SK-N-SH treated with all-trans-retinoic acid at 6 μM for 48 hours (cell line): ENCODE data around the gene ATP5F1B.

ENCODE experiments used
- OSR1 ChIP-seq: fragments of 250-450 bp; sonication (Bioruptor Pico); IDR thresholded peaks from 2 replicates; pipeline ENCODE4 v1.8.0; 2022; ENCODE audit warnings: moderate library complexity, mild to moderate bottlenecking, inconsistent platforms
- PPARA ChIP-seq: fragments of 250-450 bp; sonication (Bioruptor Pico); IDR thresholded peaks from 2 replicates; pipeline ENCODE4 v1.5.0; 2020; ENCODE audit warnings: mild to moderate bottlenecking, borderline replicate concordance
- ZNF70 ChIP-seq: fragments of 450-650 bp; formaldehyde crosslinking; IDR thresholded peaks from 2 replicates; pipeline ENCODE4 v1.5.0; 2020; ENCODE audit warnings: mild to moderate bottlenecking, moderate library complexity
- TF ChIP-seq, protein P1 (sequence below): fragments of 250-450 bp; sonication (Bioruptor Pico); IDR thresholded peaks from 2 replicates; pipeline ENCODE4 v1.8.0; 2020; ENCODE audit warnings: mild to moderate bottlenecking, moderate library complexity, borderline replicate concordance

DNA sequence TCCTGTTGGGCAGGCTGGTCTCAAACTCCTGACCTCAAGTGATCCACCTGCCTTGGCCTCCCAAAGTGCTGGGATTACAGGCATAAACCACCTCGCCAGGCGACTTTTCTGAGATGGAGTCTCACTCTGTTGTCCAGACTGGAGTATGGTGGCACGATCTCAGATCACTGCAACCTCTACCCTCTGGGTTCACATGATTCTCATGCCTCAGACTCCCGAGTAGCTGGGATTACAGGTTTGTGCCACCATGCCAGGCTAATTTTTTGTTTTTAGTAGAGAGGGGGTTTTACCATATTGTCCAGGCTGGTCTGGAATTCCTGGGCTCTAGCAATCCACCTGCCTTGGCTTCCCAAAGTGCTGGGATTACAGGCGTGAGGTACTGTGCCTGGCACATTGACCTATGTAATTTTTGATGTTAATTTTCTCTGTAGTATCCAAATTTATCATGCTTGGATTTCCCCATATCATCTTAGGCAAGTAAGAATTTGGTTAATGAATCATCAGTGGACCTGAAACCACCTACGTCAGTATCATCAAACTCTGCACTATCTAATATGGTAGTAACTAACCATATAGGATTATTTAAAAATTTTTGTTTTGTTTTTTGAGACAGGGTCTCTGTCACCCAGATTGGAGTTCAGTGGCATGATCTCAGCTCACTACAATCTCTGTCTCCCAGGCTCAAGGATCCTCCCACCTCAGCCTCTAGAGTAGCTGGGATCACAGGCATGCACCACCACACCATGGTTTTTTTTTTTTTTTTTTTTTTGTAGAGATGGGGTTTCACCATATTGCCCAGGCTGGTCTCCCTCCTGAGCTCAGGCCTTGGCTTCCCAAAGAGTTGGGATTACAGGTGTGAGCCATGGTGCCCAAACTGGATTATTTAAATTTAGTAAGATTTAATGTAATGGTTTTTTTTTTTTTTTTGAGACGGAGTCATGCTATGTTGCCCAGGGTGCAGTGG is 11.9 kb upstream of the ATP5F1B start:
- no peak for TF ChIP-seq ZNF70 (CRISPR knock-in tag)
- TF ChIP-seq PPARA (CRISPR knock-in tag): no peak
- TF ChIP-seq, protein P1, sequence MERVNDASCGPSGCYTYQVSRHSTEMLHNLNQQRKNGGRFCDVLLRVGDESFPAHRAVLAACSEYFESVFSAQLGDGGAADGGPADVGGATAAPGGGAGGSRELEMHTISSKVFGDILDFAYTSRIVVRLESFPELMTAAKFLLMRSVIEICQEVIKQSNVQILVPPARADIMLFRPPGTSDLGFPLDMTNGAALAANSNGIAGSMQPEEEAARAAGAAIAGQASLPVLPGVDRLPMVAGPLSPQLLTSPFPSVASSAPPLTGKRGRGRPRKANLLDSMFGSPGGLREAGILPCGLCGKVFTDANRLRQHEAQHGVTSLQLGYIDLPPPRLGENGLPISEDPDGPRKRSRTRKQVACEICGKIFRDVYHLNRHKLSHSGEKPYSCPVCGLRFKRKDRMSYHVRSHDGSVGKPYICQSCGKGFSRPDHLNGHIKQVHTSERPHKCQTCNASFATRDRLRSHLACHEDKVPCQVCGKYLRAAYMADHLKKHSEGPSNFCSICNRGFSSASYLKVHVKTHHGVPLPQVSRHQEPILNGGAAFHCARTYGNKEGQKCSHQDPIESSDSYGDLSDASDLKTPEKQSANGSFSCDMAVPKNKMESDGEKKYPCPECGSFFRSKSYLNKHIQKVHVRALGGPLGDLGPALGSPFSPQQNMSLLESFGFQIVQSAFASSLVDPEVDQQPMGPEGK (CRISPR knock-in tag): no peak
- TF ChIP-seq OSR1 (CRISPR knock-in tag): no peak
